Fibroblast of skin of left quadriceps (primary cell): ENCODE results near the gene ITIH5.

Experiments used
- DNase-seq, 2 experiments: peaks; one replicate each; pipeline ENCODE4 v3.0.0-alpha.2; 2013; ENCODE audit warnings: low read depth in 2 of 2

ITIH5 gene

GRCh38 chr10:7547206-7547605, 119.6 kb downstream of the ITIH5 start:
- DNase-seq = no peak

GRCh38 chr10:7546385-7546967, 120.3 kb downstream of the ITIH5 start:
- no peak for DNase-seq

- DNase-seq = no peak
Measured at GRCh38 chr10:7545792-7546191, 121.0 kb downstream of the ITIH5 start.

- DNase-seq = no peak
Measured at GRCh38 chr10:7545261-7545660, 121.5 kb downstream of the ITIH5 start.

GRCh38 chr10:7544203-7544602, 122.6 kb downstream of the ITIH5 start:
- DNase-seq = no peak

GRCh38 chr10:7542189-7542914, 124.4 kb downstream of the ITIH5 start:
- no peak for DNase-seq

- DNase-seq = no peak
Measured at GRCh38 chr10:7541137-7542087, 125.4 kb downstream of the ITIH5 start.

GRCh38 chr10:7538970-7539654, 127.7 kb downstream of the ITIH5 start:
- no peak for DNase-seq

- no peak for DNase-seq
Measured at GRCh38 chr10:7537126-7537525, 129.6 kb downstream of the ITIH5 start.

- DNase-seq = no peak
Measured at GRCh38 chr10:7534480-7534852, 132.3 kb downstream of the ITIH5 start.

- no peak for DNase-seq
Measured at GRCh38 chr10:7533657-7534479, 132.9 kb downstream of the ITIH5 start.

- DNase-seq = no peak
Measured at GRCh38 chr10:7532723-7533498, 133.9 kb downstream of the ITIH5 start.

- DNase-seq = no peak
Measured at GRCh38 chr10:7529638-7530037, 137.1 kb downstream of the ITIH5 start.

- DNase-seq = no peak
Measured at GRCh38 chr10:7527468-7527867, 139.3 kb downstream of the ITIH5 start.

- no peak for DNase-seq
Measured at GRCh38 chr10:7526017-7526400, 140.8 kb downstream of the ITIH5 start.

GRCh38 chr10:7525314-7526016, 141.3 kb downstream of the ITIH5 start:
- peak; percentile 22 to 35 for DNase-seq

GRCh38 chr10:7523656-7524055, 143.1 kb downstream of the ITIH5 start:
- DNase-seq = no peak

GRCh38 chr10:7520507-7521485, 146.0 kb downstream of the ITIH5 start:
- no peak for DNase-seq
